22Rv1 (cell line): Measurements from ENCODE around the gene AFDN.

Experiments
- H3K27ac ChIP-seq: fragments of 450-650 bp; 2 replicates; pipeline ENCODE4 v1.5.1; 2017
- ZFX ChIP-seq: fragments of 450-650 bp; IDR thresholded peaks from 2 replicates; pipeline ENCODE4 v1.6.1; 2017; ENCODE audit warnings: antibody characterized with exemption, borderline replicate concordance
- TF ChIP-seq, protein P1 (sequence below): fragments of 450-650 bp; IDR thresholded peaks from 2 replicates; pipeline ENCODE4 v1.5.1; 2017; ENCODE audit warnings: mild to moderate bottlenecking

The AFDN gene

GRCh38 chr6:167843023-167843422, 16.3 kb downstream of the AFDN start:
- no peak overlapping the region for H3K27ac ChIP-seq
- TF ChIP-seq, protein P1, sequence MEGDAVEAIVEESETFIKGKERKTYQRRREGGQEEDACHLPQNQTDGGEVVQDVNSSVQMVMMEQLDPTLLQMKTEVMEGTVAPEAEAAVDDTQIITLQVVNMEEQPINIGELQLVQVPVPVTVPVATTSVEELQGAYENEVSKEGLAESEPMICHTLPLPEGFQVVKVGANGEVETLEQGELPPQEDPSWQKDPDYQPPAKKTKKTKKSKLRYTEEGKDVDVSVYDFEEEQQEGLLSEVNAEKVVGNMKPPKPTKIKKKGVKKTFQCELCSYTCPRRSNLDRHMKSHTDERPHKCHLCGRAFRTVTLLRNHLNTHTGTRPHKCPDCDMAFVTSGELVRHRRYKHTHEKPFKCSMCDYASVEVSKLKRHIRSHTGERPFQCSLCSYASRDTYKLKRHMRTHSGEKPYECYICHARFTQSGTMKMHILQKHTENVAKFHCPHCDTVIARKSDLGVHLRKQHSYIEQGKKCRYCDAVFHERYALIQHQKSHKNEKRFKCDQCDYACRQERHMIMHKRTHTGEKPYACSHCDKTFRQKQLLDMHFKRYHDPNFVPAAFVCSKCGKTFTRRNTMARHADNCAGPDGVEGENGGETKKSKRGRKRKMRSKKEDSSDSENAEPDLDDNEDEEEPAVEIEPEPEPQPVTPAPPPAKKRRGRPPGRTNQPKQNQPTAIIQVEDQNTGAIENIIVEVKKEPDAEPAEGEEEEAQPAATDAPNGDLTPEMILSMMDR, result no peak
- no peak for TF ChIP-seq ZFX

- TF ChIP-seq, protein P1, result no peak
- TF ChIP-seq ZFX, result no peak
- no peak overlapping the region for H3K27ac ChIP-seq
These were observed 19.1 kb downstream of the AFDN start for GRCh38 chr6:167845856-167846255.

GRCh38 chr6:167846997-167847606, 20.4 kb downstream of the AFDN start:
- no peak overlapping the region for H3K27ac ChIP-seq
- TF ChIP-seq, protein P1, result no peak
- no peak for TF ChIP-seq ZFX

- no peak overlapping the region for H3K27ac ChIP-seq
- TF ChIP-seq, protein P1, result no peak
- no peak for TF ChIP-seq ZFX
These were observed 21.2 kb downstream of the AFDN start for GRCh38 chr6:167847936-167848335.

DNA sequence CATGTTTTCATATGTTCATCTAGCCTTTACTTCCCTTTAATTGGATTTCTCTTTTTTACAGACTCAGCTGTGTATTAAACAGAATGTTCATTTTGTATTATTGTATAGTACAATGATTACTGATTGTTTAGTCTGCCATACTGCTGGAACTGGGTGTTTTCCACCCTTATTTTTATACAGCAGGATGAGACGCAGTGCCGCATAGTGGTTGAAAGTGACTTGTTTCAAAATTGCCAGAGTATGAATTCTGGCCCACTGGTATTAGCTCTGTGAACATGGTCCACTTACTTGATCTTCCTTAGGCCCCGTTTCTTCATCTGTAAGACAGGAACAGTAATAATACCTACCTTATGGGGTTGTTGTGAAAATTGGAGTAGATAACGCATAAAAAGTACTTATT, 22.1 kb downstream of the AFDN start:
- no peak overlapping the region for H3K27ac ChIP-seq
- TF ChIP-seq, protein P1, result no peak
- no peak for TF ChIP-seq ZFX

GRCh38 chr6:167849846-167850459, 23.2 kb downstream of the AFDN start:
- H3K27ac ChIP-seq, result no peak overlapping the region
- no peak for TF ChIP-seq ZFX
- TF ChIP-seq, protein P1, result no peak

GRCh38 chr6:167850782-167851181, 24.1 kb downstream of the AFDN start:
- no peak for TF ChIP-seq ZFX
- TF ChIP-seq, protein P1, result no peak

More at GRCh38 chr6:167850782-167851181, 24.1 kb downstream of the AFDN start:
- H3K27ac ChIP-seq, result no peak overlapping the region
